DMS53 treated with DMSO at 0.1 percent for 48 hours (cell line): Measurements from ENCODE around the gene CDC42EP5.

Experiments used
- DNase-seq: peaks from one replicate; lab custom pipeline; 2025; ENCODE audit not compliant: unreplicated experiment; lab: John Stamatoyannopoulos, UW

The CDC42EP5 gene

DNA sequence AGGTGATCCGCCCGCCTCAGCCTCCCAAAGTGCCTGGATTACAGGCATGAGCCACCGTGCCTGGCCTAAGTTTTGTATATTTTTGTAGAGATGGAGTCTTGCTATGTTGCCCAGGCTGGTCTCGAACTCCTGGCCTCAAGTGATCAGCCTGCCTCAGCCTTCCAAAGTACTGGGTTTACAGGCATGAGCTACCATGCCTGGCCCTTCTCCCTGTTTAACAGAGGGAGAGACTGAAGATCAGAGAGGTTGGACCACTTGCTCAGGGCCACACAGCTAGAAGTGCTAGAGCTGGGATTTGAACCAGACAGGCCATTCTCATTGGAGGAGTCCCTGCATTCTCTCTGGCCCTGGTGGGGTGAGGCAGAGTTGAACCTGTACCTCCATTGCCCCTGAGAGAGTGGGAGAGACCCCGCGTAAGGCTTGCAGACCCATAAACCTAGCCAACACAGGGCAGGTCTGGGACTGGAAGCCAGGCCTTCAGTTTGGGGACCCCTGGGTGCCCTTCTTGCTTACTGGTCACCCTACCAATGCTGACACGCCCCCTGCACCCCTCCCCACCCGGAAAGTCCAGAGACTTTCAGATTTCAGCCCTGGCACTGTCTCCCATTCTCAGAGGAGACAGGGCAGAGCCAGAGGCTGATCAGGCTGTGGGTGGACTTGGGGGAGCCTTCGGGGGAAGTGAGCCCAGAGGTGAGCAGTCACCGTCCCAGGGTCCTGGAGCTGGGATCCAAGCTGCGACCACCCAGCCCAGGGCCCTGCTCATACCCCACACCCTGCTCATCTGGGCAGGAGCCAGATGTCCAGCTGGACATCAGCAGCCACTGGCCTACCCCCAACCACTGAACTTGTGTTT is 44.5 kb downstream of the CDC42EP5 start:
- no peak for DNase-seq

DNA sequence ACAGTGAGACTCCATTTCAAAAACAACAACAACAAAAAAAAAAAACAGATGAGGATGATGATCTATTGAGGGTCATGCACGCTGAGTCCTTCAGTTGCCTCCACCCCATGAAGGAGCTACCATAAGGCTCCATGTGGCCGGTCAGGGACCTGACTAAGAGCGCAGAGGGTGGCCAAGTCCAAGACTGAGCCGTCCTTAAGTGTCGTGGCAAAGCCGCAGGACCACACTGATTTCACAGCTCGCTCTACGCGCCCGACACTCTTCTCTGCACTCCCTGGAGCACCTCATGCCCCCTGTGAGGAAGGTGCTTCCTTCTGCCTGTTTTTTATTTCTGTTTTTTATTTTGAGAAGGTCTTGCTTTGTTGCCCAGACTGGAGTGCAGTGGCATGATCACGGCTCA is 45.5 kb downstream of the CDC42EP5 start:
- no peak for DNase-seq

DNA sequence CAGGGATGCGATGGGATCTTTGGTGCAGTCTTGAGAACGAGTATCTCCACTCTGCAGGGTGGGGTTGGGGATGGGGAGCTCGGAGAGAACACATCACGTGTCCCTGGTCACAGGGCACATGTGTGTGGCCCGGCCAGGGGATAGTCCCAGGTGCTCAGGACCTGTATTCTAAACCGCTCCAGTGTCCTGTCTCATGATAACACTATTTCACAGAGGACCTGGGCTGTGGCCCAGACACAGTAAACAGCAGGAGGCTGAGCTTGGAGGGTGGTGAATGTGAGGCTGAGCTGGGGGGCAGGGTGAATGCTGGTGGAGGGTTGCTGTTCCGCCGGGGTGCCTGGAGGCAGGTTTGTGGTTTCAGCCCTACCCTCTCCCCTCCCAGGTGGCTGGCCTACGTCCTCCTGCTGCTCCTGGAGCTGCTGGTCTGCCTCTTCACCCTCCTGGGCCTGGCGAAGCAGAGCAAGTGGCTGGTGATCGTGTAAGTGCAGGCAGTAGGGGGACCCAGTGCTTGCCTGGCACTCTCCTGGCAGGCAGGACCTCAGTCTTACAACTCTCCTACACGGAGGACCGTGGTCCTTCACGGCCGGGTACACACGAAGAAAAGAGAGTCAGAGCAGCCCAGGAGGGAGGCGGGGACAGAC is 46.7 kb downstream of the CDC42EP5 start:
- DNase-seq, result no peak

DNA sequence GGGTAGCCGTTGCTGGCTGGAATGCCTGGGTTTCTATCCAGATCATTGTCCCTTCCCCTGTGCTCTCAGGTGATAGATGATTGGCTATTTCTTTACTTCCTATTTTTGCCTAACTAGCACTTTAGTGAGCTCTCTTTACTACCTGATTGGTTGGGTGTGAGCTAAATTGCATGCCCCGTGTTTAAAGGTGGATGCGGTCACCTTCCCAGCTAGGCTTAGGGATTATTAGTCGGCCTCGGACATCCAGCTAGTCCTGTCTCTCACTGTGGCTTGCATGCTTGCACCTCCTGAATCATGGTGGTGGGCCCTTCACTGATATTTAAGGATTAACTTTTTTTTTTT is 47.7 kb downstream of the CDC42EP5 start:
- no peak for DNase-seq

DNA sequence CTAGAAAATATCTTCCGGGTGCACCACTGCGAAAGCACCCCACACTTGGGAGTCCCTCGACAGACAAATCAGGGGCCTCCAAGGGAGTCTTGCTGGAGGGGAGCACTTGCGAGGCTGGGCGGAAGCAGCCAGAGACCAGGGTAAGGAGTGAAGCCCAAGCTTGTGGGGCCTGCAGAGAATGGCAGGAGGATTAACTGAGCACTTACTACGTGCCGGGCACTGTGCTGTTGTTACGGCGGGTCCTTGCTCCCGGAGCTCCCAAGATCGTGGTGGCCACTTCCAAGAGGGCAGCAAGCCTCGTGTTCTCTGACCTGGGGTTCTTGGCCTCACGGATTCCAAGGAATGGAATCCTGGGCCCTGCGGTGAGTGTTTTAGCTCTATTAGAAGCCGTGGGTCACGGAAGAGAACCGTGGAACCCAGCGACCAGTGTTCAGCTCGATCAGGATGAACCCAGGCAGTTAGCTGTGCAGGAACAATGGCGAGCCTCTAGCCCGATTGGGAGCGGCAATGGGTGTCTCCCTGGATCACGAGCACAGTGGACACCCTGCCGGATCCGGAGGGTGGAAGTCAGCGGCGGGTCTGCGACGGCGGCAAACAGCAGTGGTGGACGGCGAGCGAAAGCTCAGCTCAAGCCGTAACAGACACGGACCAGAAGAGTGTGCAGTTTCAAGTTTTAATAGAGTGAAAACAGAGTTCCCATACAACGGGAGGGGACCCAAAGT is 48.3 kb downstream of the CDC42EP5 start:
- DNase-seq, result no peak

DNA sequence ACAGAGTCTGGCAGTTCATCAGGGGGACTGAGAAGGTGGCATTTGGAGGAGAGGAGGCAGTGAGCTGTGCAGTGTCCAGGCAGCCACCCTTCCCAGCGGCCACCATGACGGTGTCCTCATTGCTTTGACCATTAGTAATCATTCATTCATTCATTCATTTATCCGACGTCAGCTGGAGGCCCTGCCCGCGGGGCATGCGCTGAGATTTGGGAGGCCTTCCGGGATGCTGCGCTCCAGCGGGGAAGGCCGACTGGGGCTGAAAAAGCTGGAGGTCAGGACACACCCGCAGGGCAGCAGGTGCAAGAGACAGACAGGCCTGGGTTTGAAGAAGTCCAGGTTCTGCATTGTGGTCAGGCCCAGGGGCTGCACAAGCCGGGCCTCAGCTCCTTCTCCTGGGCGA is 48.9 kb downstream of the CDC42EP5 start:
- DNase-seq, result no peak

DNA sequence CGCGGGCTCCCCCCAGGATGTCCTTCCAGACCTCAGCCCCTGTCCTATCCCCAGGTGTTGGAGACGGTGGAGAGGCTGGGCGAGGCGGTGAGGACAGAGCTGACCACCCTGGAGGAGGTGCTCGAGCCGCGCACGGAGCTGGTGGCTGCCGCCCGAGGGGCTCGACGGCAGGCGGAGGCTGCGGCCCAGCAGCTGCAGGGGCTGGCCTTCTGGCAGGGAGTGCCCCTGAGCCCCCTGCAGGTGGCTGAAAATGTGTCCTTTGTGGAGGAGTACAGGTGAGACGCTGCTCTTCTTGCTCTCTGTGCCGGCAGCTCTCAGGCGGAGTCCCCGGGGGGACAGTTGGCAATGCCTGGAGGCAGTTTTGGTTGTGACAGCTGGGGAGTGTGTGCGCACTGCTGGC is 51.0 kb downstream of the CDC42EP5 start:
- no peak for DNase-seq

DNA sequence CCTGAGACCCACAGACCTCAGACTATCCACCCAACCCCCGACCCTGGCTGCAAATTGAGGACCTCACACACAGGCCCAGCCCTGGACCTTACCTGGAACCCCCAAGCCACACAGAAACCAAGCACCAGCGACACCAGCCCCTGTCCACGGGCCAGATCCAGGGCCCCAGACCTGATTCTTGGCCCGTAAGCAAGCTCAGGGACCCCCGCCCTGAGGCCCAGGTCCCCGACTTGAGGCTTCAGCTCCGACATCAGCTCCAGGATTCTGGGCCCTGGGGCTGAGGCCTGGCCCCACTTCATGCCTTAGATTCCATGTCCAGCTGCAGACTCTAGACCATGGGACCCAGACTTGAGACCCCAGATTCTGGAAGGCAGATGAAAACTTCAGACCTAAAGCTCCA is 51.6 kb downstream of the CDC42EP5 start:
- DNase-seq, result no peak

DNA sequence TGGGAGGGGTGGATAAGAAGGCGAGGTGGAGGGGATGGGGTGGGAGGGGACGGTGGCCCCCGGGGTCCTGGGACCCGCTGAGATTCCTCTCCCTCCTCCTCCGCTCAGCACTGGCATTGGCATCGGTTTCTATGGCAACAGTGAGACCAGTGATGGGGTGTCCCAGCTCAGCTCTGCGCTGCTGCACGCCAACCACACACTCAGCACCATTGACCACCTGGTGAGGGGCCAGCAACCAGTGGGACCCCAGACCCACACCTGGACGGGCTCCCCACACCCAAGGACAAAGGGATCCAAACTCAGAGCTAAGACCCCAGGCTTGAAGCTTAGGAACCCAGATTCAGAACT is 52.0 kb downstream of the CDC42EP5 start:
- DNase-seq, result no peak

DNA sequence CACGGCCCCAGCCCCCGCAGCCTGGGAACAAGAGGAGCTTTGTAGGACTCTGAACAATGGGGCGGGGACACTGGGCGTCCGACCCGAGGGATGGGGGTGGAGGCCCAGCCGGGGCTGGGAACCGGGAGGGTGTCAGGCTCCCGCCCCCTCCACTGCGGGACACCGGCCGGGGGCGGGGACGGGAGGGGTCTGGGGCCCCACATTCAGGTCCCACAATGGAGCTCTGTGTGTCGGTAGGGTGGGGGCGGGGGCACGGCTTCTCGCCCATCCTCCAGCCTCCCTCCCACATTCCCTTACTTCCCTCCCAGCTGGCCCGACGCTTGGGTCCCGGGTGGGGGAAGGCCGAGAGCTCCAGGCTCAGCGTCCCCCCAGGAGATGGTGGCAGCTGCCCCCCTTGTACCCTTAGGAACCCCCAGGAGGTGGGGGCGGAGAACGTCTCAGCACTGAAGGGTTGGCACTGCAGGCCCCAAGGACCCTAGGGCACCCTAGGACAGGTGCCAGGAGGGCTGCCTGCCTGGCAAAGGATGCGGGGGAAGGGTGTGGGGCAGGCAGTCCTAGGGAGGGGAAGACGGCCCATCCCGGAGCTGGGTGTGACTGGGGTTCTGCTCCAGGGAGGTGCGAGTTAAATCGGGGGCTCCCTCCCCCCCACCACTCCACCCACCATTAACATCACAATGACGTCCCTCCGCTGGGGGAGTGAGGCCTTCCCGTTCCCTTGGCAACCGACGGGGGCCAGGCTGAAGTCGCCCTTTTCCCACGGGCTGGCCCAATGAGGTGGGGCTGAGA is 52.5 kb downstream of the CDC42EP5 start:
- no peak for DNase-seq

DNA sequence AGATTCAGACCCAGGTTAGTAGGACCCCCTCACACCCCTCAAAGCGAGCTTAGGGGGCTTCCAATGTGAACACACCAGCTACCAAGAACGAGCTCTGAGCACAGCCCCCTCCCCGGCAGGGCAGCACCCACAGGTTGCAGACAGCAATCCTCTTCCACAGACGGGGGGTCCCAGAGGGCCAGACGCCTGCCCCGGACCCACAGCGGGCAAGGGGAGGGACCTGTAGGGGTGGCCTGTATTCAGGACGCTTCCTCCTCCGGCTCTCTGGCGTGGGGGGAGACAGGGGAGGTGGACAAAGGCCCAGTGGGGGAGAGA is 53.1 kb downstream of the CDC42EP5 start:
- DNase-seq, result no peak

DNA sequence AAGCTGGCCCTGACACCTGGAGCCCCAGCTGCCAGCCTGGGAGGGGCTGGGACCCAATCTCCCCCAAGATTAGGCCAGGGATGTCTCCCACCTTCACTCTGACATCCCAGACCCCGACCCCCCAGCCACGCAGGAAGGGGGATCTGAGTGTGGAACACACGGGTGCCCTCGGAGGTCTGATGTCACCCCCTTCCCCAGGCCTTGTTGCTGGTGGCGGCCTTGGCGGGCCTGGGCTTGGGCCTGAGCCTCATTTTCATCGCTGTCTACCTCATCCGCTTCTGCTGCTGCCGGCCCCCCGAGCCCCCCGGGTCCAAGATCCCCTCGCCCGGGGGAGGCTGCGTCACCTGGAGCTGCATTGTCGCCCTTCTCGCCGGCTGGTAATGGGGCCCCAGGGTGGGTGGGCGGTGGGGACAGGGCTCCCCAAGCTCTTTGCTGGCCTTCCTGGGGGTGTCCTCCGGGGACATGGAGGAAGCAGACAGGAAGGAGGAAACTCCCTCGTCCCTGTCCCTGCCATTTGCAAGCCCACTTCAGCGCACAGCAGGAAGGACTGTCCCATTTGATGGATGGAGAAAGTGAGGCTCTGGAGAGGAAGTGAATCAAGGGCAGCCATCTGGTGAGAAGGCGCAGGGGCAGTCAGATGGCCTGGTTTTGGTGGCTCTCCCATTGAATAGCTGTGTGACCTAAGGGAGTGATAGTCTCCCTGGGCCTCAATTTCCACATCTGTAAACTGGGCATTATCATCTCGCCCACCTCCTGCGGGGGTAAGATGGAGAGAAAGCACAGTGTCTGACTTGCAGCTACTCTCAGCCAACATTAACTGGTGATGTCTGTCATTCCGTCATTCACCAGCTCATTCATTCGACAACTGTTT is 53.9 kb downstream of the CDC42EP5 start:
- DNase-seq, result no peak

DNA sequence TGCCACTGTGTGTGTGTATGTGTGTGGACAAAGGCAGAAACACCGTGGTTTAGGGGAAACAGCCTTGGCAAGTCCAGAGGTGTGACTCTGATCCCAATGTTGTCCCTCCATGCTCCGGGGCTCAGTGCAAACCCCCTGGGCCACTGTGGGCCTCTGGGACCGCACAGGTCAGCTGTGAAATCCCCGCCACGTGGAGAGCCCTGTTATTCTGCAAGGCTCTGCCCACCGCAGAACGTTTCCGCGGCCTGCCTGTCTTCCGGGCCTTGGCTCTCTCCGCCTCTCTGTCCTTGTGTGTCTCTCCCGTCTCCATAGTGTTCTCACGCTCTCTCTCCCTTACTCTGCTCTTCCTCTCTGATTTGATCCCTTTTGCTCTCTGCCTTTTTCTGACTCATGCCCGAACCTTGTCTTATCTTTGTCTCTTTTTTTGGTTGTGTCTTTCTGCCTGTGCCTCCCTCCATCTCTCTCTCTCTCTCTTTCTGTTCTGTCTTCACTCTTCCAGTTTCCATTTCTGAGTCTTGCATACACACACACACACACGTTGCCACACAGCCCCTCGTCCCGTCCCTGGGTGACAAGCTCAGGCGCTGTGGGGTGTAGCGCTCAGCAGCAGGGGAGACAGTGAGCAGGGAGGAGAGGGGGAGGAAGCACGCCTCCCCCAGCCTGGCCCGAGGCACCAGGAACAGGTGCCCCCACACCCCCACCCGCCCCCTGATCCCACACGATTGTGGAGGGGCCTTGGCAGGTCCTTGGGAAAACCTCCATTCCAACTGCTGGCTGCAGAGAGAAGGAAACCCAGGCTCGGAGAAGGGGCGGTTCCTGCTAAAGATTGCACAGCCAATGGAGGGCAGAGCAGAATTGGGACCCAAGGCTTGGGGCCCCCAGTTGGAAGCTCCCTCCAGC is 54.8 kb downstream of the CDC42EP5 start:
- DNase-seq, result no peak

DNA sequence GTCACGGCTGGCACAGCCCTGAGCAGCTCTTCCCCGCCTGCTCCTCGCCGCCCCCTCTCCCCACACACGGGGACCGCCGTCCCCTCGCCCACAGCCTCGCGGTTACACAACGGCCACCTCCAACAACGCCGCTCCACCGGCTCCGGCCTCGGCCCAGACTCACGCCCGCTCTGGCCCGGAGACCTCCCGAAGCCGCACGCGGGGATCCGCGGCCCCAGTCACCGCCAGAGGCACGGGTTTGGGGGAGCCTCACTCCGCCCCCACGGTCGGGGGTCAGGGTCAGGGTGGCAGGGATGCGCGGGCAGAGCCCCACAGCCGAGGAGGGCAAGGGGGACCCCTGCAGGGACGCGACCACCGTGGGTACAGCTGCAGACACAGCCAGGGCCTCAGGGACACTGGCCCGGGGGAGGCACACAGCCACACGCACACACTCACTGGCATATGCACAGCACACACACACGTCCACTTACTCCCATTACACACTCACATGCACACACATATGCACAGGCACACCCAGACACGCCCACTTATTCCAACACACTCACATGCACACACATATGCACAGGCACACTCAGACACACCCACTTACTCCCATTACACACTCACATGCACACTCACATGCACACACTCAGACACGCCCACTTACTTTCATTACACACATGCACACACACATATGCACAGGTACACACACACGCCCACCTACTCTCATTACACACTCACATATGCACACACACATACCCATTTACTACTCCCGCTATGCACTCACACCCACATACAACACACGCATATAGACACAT is 56.2 kb downstream of the CDC42EP5 start:
- DNase-seq, result no peak

DNA sequence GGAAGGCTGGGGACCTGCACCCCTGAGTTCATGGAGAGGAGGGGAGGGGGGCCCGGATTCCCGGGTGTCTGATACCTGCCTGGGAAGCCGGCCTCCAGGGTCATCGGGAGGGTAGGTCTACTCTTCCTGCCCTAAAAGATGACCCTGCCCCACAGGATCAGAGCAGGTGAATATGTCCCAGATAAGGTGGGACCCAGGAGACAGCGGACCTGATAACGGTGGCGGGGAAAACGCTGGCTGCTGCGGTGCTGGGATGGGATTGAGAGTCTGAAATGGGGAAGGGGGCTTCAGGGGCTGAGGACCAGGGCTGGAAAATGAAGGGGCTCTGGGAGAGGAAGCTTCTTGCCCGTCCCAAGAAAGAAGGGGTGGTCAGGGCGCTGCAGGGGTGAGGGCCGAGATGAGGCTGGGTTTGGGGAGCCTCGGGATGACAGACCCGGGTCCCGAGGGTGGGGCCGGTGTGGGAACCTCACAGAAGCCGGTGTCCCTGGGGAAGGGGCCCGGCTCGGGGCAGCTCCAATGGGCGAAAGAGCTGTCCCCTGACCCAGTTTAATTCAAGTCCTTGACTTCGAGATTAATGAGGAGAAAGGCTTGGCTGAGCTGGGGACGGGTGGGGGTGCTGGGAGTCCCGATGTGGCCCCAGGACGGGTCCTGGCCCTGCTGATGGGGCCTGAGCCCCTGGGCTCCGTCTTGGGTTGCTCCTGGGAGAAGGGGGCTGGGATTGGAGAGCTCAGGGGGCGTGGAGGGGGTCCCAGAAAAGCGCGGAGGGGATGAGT is 57.0 kb downstream of the CDC42EP5 start:
- no peak for DNase-seq

DNA sequence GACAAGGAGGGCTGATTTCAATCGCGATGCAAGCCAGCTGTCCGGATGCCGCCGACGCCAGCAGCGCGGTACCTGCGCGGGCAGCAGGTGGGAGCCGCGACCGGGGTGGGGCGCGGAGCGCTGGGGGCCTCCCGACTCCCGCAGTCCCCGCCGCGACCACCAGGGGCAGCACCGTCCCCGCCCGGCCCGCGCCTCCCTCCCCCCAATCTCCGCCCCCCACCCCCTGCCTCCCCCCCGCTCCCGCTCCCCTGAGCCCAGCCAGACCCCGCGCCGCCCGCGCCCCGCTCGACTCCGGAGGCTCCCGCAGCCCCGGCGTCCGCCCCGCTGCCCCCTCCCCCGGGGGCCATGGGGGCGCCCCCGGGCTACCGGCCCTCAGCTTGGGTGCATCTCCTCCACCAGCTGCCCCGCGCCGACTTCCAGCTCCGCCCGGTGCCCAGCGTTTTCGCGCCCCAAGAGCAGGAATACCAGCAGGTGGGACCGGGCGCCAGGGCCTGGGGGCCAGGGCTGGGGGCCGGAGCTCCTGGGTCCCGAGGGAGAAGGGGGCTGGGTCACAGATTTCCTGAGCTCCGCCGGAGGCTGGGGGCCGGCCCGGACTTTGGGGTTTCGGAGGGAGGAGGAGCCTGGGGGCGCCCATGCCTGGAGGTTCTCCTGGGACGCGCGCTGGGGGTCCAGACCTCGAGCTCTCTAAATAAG is 57.7 kb downstream of the CDC42EP5 start, which contains the start of gene TTYH1:
Gene TTYH1 (plus strand): TSS at position 257 of the 693 bp plus-strand sequence. CDS start 89 bp downstream, at position 346.
- DNase-seq, result no peak
